Gastroesophageal sphincter (tissue), 4 donors: ENCODE data around the gene RIPPLY3. TPM values are rescaled to one million over a fixed set of nuclear protein-coding genes. Genes with fewer than 3 reads are reported as not detected.
"Not testable (repeated sequence)": the region's sequence is repeated elsewhere in the genome, so short reads cannot be mapped to it uniquely, and the experiment has no call there.

ENCODE experiments used
- ATAC-seq: fragments of 150-250 bp; one replicate; pipeline ENCODE4 v1.9.1; 2016; ENCODE audit warnings: mild to moderate bottlenecking, moderate library complexity
- H3K27ac ChIP-seq, 4 donors: fragments of 200-600 bp; sonication (generic) in 3 of 4; 1 replicate in 3 of 4; 2 replicates in 1 of 4; pipeline ENCODE4 v1.5.1; 2016 to 2019
- H3K27me3 ChIP-seq: fragments of 200-600 bp; sonication (generic); one replicate; pipeline ENCODE4 v1.5.1; 2019
- H3K36me3 ChIP-seq, 2 donors: fragments of 200-600 bp; sonication (generic); one replicate each; pipeline ENCODE4 v1.5.1; 2019; ENCODE audit warnings: control low read depth in 1 of 2
- H3K4me1 ChIP-seq, 3 donors: fragments of 200-600 bp; sonication (generic); 1 replicate in 2 of 3; 2 replicates in 1 of 3; pipeline ENCODE4 v1.5.1; 2016 to 2019; ENCODE audit warnings: control low read depth in 2 of 3
- H3K4me3 ChIP-seq, 2 donors: fragments of 200-600 bp; sonication (generic); one replicate each; pipeline ENCODE4 v1.5.1; 2019; ENCODE audit warnings: mild to moderate bottlenecking in 1 of 2, moderate library complexity in 1 of 2
- H3K9me3 ChIP-seq, 3 donors: fragments of 200-600 bp; sonication (generic); one replicate each; pipeline ENCODE4 v1.5.1; 2017 to 2019; ENCODE audit warnings: control low read depth in 2 of 3
- CTCF ChIP-seq, 4 experiments: fragments of 200-600 bp in 2 of 4; fragments of 450-650 bp in 2 of 4; sonication (generic) in 1 of 4; IDR thresholded peaks; one replicate each; pipeline ENCODE4 v1.5.1; 2017 to 2019; ENCODE audit warnings: antibody characterized with exemption in 4 of 4, mild to moderate bottlenecking in 2 of 4, moderate library complexity in 2 of 4
- EP300 ChIP-seq: sonication (generic); formaldehyde crosslinking; IDR thresholded peaks from one replicate; pipeline ENCODE4 v1.6.1; 2017; ENCODE audit warnings: antibody characterized with exemption, mild to moderate bottlenecking
- POLR2A ChIP-seq, 2 donors: fragments of 450-650 bp; IDR thresholded peaks; one replicate each; pipeline ENCODE4 v1.6.1; 2017; ENCODE audit warnings: antibody characterized with exemption in 2 of 2, mild to moderate bottlenecking in 2 of 2, moderate library complexity in 1 of 2
- POLR2AphosphoS5 ChIP-seq: sonication (generic); formaldehyde crosslinking; IDR thresholded peaks from one replicate; pipeline ENCODE4 v1.6.1; 2017; ENCODE audit warnings: antibody characterized with exemption
- WGBS, 2 donors: methylation state at CpG; one replicate each; pipeline ENCODE4 v1.1.5; 2018; ENCODE audit warnings: low coverage in 1 of 2; 5-methylcytosine and 5-hydroxymethylcytosine counted together
- total RNA-seq, 4 donors: library from RNA; depleted of rRNA; stranded (reverse); fragments of >200 nt; gene quantifications; one replicate each; pipeline ENCODE4 v1.1.0, GENCODE V29; 2016

The RIPPLY3 gene
- total RNA-seq, 4 donors from 2014 or later, result not detected

GRCh38 chr21:36994501-36995158 lies 11.9 kb upstream of the RIPPLY3 start:
- Histone ChIP-seq H3K9me3 (peaks cover 0 to 6% (median 0%) of the 10 kb centered on the region in 3 donors), H3K27ac (no peak overlapping the region), H3K36me3 (no peaks in the 10 kb centered on the region), H3K27me3 (peaks cover 21% of the 10 kb centered on the region), H3K4me3 (no peak overlapping the region), H3K4me1 (peaks cover 0 to 6% (median 0%) of the 10 kb centered on the region in 3 donors)
- ATAC-seq, result no peak
- TF ChIP-seq POLR2A (IDR thresholded peaks at IDR 0.05) (no peak), POLR2AphosphoS5 (no peak), EP300 (no peak), CTCF (IDR thresholded peaks at IDR 0.05) (no peak)
- WGBS, 2 donors, result 35% methylated on average over 21 of the region's 38 CpGs; no CpG with 5 or more reads in 1 of the 2 donors

- not testable (repeated sequence) for H3K36me3 ChIP-seq, H3K4me1 ChIP-seq, ATAC-seq, H3K27ac ChIP-seq, H3K4me3 ChIP-seq, H3K9me3 ChIP-seq
- H3K27me3 ChIP-seq, result peaks cover 21% of the 10 kb centered on the region
- 90 to 91% methylated on average over 10 to 12 of the region's 12 CpGs for WGBS, 2 donors
Observed at GRCh38 chr21:36995285-36995684, 11.2 kb upstream of the RIPPLY3 start.

- H3K27ac ChIP-seq, result no peak overlapping the region
- H3K27me3 ChIP-seq, result peaks cover 8% of the 10 kb centered on the region
- no peak for ATAC-seq
- H3K4me3 ChIP-seq, result no peak overlapping the region
- H3K4me1 ChIP-seq, result no peaks in the 10 kb centered on the region
- TF ChIP-seq POLR2A (IDR thresholded peaks at IDR 0.05), result no peak
- no peaks in the 10 kb centered on the region for H3K36me3 ChIP-seq
- WGBS, 2 donors, result 78 to 91% methylated on average over 9 to 10 of the region's 11 CpGs
- peaks cover 0 to 3% (median 0%) of the 10 kb centered on the region in 3 donors for H3K9me3 ChIP-seq
Observed at GRCh38 chr21:36999131-36999898, 7.2 kb upstream of the RIPPLY3 start.

GRCh38 chr21:37000381-37000780 lies 6.1 kb upstream of the RIPPLY3 start:
- H3K36me3 ChIP-seq, result no peaks in the 10 kb centered on the region
- no peak for TF ChIP-seq POLR2AphosphoS5
- TF ChIP-seq CTCF (IDR thresholded peaks at IDR 0.05), result no peak
- no peak for TF ChIP-seq EP300
- no peak for TF ChIP-seq POLR2A (IDR thresholded peaks at IDR 0.05)
- 83 to 93% methylated on average over 3 to 4 of the region's 4 CpGs for WGBS, 2 donors
- peaks cover 2% of the 10 kb centered on the region for H3K27me3 ChIP-seq
- H3K9me3 ChIP-seq, result no peaks in the 10 kb centered on the region
- ATAC-seq, result no peak
- no peaks in the 10 kb centered on the region for H3K4me1 ChIP-seq
- no peak overlapping the region for H3K27ac ChIP-seq
- H3K4me3 ChIP-seq, result no peak overlapping the region

- 21 to 24% methylated on average over 2 to 3 of the region's 3 CpGs for WGBS, 2 donors
- H3K9me3 ChIP-seq, result no peaks in the 10 kb centered on the region
- peaks cover 13% of the 10 kb centered on the region for H3K27me3 ChIP-seq
- no peaks in the 10 kb centered on the region for H3K36me3 ChIP-seq
- H3K4me3 ChIP-seq, result no peak overlapping the region
- TF ChIP-seq POLR2AphosphoS5, result no peak
- TF ChIP-seq CTCF (IDR thresholded peaks at IDR 0.05), result no peak
- no peak for TF ChIP-seq POLR2A (IDR thresholded peaks at IDR 0.05)
- no peak for TF ChIP-seq EP300
- no peak for ATAC-seq
- H3K4me1 ChIP-seq, result peaks cover 0 to 8% (median 1%) of the 10 kb centered on the region in 3 donors
- no peak overlapping the region for H3K27ac ChIP-seq
Observed at GRCh38 chr21:37001441-37001840, 5.1 kb upstream of the RIPPLY3 start.

- not testable (repeated sequence) for H3K27ac ChIP-seq, H3K9me3 ChIP-seq, H3K4me3 ChIP-seq, H3K36me3 ChIP-seq, ATAC-seq
- peaks cover 27% of the 10 kb centered on the region for H3K27me3 ChIP-seq
- 50 to 100% methylated on average over 1 to 2 of the region's 12 CpGs for WGBS, 2 donors
- H3K4me1 ChIP-seq, result peaks cover 0 to 15% (median 8%) of the 10 kb centered on the region in 3 donors
Observed at GRCh38 chr21:37002851-37003250, 3.7 kb upstream of the RIPPLY3 start.

- ATAC-seq, H3K9me3 ChIP-seq, H3K4me3 ChIP-seq, H3K36me3 ChIP-seq, H3K27ac ChIP-seq: not testable (repeated sequence)
- Histone ChIP-seq H3K4me1 (peaks cover 0 to 15% (median 8%) of the 10 kb centered on the region in 3 donors), H3K27me3 (peaks cover 37% of the 10 kb centered on the region)
- 58 to 100% methylated on average over 2 to 3 of the region's 3 CpGs for WGBS, 2 donors
Observed at GRCh38 chr21:37003917-37004316, 2.6 kb upstream of the RIPPLY3 start.
